GM13976 (cell line): ENCODE measurements around the gene FAHD1.
A peak's percentile ranks its signal among the peaks of the same experiment; 100 is the strongest.

Experiments used
- DNase-seq: peaks from one replicate; pipeline ENCODE4 v3.0.0; 2012; ENCODE audit warnings: low spot score
- in situ Hi-C: fragments of 300-500 bp; cut with MboI; formaldehyde crosslinking; loops from one replicate; pipeline ENCODE4 v1.12.0; 2022; ENCODE audit warnings: low sequenced_read_pairs, mixed read lengths, inconsistent platforms; ENCODE audit not compliant: unreplicated experiment
- TF ChIP-seq, protein P1 (sequence below): IDR thresholded peaks from 2 replicates; pipeline ENCODE4 v1.5.1; 2012; ENCODE audit warnings: borderline replicate concordance, mild to moderate bottlenecking; ENCODE audit not compliant: insufficient read depth; ENCODE audit errors: extremely low read depth, missing control alignments, control extremely low read depth

The FAHD1 gene

GRCh38 chr16:1826691-1827573 is at the start of gene FAHD1, which contains the start of gene HAGH:
Gene FAHD1 (plus strand): TSS chr16:1827206. CDS start chr16:1827239, 33 bp downstream.
Gene HAGH (minus strand): TSS chr16:1826825. CDS start chr16:1826787, 38 bp downstream.
- in situ Hi-C loops = no loop called here
- peak; percentile 99 for DNase-seq
- TF ChIP-seq, protein P1, sequence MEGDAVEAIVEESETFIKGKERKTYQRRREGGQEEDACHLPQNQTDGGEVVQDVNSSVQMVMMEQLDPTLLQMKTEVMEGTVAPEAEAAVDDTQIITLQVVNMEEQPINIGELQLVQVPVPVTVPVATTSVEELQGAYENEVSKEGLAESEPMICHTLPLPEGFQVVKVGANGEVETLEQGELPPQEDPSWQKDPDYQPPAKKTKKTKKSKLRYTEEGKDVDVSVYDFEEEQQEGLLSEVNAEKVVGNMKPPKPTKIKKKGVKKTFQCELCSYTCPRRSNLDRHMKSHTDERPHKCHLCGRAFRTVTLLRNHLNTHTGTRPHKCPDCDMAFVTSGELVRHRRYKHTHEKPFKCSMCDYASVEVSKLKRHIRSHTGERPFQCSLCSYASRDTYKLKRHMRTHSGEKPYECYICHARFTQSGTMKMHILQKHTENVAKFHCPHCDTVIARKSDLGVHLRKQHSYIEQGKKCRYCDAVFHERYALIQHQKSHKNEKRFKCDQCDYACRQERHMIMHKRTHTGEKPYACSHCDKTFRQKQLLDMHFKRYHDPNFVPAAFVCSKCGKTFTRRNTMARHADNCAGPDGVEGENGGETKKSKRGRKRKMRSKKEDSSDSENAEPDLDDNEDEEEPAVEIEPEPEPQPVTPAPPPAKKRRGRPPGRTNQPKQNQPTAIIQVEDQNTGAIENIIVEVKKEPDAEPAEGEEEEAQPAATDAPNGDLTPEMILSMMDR = no peak

DNA sequence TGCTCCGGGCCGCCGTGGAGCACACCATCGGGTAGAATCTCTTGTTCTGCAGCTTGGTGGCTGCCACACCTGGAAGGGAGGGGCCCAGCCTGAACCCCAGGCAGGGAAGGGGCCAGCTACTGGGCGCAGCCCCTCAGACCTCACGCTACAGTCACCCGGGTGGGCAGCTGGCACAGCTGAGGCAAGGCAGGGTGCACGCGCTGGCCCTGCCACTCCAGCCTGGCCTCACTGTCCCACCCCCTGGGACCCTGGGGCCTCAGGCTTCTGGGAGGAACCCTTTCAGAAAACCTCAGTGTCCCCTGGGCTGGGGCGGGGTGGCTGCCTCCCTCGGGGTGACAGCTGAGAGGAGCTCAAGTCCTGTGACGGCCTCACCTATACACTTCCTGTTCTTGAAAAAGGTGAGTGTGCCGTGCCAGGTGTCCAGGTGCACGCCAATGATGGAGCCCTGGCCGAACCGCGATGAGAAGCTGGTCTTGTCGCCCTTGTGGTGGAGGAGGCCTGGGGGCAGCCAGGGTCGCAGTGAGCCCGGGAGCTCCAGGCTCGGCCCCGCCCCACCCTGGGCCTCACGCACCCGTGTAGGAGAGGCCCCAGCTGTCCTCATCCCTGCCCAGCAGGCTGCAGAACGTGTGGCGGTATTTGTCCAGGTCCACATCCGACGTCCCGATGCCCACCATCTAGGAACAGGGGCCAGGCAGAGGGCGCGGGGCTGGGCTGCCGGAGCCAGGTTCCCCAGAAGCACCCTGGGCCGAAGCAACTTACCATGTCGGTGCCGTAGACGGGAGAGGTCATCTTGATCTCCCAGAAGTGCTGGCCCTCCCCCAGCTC is 49.4 kb upstream of the FAHD1 start:
- DNase-seq = no peak
- TF ChIP-seq, protein P1 = no peak
- in situ Hi-C loops = no loop called here

DNA sequence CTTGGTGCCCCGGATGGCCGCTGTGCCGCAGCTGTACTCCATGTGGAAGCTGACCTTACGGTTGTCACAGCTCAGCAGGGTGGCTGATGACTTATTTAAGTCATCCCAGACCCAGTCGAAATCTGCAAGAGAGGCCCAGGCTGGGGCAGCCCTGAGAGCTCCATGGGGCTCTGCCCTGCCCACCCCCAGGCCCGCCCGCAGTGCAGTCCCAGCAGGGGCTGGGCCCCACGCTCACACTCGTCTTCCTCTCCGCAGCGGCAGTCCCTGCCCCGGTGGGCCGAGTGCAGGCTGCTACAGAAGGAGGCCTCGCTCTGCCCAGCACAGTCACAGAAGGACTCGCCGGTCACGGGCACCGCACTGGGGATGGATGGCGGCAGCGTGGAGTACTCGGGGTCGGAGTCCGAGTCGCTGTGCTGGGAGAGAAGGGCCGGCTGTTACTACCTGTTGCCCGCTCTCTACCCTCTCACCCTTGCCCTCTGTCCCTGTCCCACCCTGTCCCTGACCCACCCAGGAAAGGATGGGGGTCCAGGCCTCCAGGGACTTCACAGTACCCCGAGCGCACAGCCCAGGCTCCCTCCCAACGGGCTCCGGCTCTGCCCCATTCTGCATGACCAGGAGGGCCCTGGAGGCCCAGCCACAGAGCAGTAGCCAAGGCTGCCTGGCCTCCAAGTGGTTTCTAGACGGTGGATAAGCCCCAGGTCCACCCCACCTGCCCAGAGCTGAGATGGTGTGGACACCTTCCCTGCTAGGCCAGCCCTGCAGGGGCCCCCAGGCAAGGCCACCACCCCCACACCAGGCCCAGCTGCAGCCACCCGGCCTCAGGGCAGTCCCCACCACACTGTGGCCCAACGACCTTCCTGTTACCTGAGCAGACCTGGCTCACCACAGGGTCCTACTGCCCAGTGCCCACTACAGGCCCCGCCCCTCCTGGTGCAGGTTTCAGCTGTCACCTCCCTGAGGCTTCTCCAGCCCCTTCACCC is 48.5 kb upstream of the FAHD1 start:
- in situ Hi-C loops = no loop called here
- no peak for DNase-seq
- TF ChIP-seq, protein P1 = no peak

- DNase-seq = no peak
- TF ChIP-seq, protein P1 = no peak
- in situ Hi-C loops = no loop called here
Observed at GRCh38 chr16:1779234-1779701, 47.7 kb upstream of the FAHD1 start.

DNA sequence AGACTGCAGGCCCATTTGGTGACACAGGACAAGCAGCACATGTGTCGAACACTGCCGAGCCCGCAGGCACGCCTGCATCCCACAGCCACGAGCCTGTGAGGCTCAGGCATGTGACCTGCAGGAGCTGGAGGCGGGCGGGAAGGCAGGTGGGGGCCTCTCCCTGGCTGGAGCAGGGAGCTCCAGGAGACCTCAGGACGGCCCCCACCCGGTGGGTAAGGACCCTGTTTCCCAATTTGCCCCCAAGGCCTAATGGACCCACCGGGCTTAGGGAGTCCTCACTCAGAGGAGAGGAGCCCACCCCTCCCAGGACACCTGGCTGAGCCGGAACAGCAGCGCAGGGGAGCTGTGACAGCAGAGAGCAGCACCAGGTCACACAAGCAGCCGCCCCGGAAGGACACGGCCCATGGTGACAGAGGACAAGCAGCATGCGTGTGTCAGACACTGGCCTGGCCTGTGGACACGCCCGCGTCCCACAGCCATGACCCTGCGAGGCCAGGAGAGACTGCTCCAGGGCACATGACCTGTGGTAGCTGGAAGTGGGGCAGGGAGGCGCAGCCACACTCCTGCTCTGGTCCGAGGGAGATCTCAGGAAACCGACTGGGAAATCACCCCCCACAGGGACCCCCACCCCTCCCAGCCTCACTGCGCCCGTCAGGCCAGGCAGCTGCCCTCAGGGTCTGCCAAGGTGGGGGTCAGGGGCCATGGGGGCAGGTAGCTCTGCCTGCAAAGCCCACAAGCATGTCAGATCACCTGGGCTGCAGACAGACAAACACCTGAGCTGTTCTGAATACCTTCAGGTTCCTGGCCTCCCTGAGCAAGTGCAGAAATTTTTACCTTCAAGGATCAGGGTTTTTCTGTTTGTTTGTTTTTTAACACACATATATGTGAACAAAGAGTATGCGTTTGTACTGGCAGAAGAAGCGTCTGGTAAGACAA is 47.0 kb upstream of the FAHD1 start:
- no peak for DNase-seq
- TF ChIP-seq, protein P1 = no peak
- in situ Hi-C loops = no loop called here
